ENCODE data around the gene DNAH2. TPM values are rescaled to one million over a fixed set of nuclear protein-coding genes. Genes with fewer than 3 reads are reported as not detected.

The DNAH2 gene
- total RNA-seq, 1 experiment from 2014 or later = 0.17 TPM

DNA sequence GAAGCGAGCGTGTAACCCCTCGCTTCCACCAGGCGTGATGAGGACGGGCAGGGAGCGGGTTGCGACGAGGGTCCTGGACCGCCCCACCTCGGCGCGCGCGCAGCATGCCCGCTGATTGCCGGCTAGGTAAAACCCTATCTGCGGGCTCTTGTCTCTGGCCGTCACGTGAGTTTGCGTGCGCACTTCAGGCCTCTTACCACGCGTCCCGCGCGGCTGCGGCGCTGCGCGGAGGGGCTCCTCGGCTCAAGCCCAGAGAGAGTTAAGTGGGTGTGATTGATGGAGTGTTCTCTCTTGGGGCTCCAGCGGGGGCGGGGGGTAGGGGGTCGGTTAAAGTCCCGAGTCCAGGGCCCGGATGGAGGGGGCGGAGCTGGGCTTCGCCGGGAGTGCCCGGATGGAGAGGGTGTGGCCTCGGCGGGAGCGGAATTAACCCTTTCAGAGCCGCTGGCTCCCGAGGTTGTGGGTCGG lies 124.4 kb downstream of the DNAH2 start (continued):
- TF ChIP-seq, protein P1, sequence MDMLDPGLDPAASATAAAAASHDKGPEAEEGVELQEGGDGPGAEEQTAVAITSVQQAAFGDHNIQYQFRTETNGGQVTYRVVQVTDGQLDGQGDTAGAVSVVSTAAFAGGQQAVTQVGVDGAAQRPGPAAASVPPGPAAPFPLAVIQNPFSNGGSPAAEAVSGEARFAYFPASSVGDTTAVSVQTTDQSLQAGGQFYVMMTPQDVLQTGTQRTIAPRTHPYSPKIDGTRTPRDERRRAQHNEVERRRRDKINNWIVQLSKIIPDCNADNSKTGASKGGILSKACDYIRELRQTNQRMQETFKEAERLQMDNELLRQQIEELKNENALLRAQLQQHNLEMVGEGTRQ (CRISPR knock-in tag; IDR thresholded peaks at IDR 0.05) = peak; percentile 61
- TF ChIP-seq, protein P2, sequence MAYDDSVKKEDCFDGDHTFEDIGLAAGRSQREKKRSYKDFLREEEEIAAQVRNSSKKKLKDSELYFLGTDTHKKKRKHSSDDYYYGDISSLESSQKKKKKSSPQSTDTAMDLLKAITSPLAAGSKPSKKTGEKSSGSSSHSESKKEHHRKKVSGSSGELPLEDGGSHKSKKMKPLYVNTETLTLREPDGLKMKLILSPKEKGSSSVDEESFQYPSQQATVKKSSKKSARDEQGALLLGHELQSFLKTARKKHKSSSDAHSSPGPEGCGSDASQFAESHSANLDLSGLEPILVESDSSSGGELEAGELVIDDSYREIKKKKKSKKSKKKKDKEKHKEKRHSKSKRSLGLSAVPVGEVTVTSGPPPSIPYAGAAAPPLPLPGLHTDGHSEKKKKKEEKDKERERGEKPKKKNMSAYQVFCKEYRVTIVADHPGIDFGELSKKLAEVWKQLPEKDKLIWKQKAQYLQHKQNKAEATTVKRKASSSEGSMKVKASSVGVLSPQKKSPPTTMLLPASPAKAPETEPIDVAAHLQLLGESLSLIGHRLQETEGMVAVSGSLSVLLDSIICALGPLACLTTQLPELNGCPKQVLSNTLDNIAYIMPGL (CRISPR knock-in tag; IDR thresholded peaks at IDR 0.05) = no peak
- TF ChIP-seq PRRX2 (CRISPR knock-in tag; IDR thresholded peaks at IDR 0.05) (no peak), SP1 (CRISPR knock-in tag; conservative IDR thresholded peaks at IDR 0.05) (peak; percentile 68; the same call in 1 of the 2 replicates)

DNA sequence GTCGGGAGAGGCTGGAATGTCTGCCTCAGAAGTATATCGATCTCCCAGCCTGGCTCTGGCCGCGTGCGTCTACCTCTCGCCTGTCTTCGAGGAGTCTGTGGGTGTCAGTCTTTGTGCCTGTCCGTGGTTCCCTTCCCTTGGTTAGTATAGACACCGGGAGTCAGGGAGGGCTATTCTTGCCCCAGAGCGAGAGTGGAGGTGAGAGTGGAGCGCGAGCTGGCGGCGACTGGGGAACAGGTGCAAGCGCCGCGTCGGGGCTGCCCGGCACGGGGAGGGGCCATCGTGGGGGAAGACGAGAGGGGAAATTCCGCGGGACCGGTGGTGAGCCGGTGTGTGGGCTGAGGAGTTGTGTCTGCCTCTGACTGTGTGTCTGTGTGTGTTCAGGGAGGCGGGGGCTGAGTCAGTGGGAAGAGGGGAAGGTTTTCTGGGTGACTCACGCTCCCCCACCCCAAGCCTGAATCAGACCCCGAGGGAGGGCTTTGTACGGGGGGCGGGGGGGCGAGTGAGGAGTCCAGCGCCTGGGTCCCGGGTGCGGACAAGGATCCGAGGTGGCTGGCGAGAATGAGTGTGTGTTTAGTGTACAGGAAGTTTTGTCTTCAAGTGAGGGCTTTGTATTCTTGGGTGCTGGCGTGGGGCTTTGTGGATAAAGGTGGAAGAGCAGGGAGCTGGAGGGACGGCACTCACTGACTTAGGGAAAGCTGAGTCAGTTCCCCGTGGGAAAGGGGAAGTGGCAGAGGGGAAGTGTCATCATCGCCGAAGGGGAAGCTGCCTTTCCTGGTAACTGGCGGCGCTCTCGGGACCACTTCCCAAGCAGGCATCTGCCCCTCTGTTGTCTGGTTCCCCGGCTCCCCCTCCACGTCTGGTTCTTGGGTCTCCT lies 125.1 kb downstream of the DNAH2 start:
- ChIA-PET CTCF (interaction anchor here (0.6 to 7.0 kb wide), 10 partner anchors 8 to 237 kb away, joined by 3 to 66 read pairs (median 6); partner anchors contain the start of gene KDM6B), POLR2A (interaction anchor here (0.5 to 0.8 kb wide), 4 partner anchors 9 to 186 kb away, joined by 3 to 4 read pairs (median 4); no protein-coding TSS in a partner anchor)
- ATAC-seq = no peak; the same call in 1 of the 2 replicates
- Mint-ChIP-seq H3K27me3 (ENCODE audit: low read depth) (peaks cover 51% of the 10 kb centered on the region), H3K27ac (peak overlapping the region; percentile 51), H3K4me1 (peaks cover 35% of the 10 kb centered on the region), H3K4me3 (peak overlapping the region; percentile 81), H3K36me3 (no peaks in the 10 kb centered on the region), H3K9me3 (no peaks in the 10 kb centered on the region)
- DNase-seq (ENCODE audit: low spot score) = peak; percentile 58
- no peak for TF ChIP-seq ZNF263 (CRISPR knock-in tag; IDR thresholded peaks at IDR 0.05; ENCODE audit: low read depth)
- TF ChIP-seq KAT7 (CRISPR knock-in tag; IDR thresholded peaks at IDR 0.05; ENCODE audit: borderline replicate concordance) = 0 out of 2 replicates have a peak, but pooled peaks have one; percentile 60
- no peak for TF ChIP-seq CBFB (CRISPR knock-in tag; IDR thresholded peaks at IDR 0.05; ENCODE audit: low read depth)
- TF ChIP-seq NFATC4 (CRISPR knock-in tag; IDR thresholded peaks at IDR 0.05) = no peak
- TF ChIP-seq TEAD4 (CRISPR knock-in tag; IDR thresholded peaks at IDR 0.05) = 0 out of 2 replicates have a peak, but pooled peaks have one; percentile 22
- TF ChIP-seq, protein P3, sequence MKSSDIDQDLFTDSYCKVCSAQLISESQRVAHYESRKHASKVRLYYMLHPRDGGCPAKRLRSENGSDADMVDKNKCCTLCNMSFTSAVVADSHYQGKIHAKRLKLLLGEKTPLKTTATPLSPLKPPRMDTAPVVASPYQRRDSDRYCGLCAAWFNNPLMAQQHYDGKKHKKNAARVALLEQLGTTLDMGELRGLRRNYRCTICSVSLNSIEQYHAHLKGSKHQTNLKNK (CRISPR knock-in tag; IDR thresholded peaks at IDR 0.05) = no peak

DNA sequence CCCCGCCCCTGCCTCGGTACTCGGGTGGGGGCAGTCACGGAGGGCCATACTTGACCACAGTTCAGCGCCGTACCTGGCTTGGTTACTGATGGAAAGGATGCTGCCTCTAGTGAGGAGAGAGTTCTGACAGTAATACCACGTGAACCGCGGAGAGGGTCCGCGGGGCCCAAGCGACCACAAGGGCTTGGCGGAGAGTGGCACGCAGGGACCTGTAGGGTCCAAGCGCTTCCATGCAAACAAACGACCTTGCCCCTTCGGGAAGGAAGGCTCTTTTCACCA lies 125.7 kb downstream of the DNAH2 start:
- Mint-ChIP-seq H3K27ac (no peak overlapping the region), H3K4me1 (peaks cover 33% of the 10 kb centered on the region), H3K9me3 (no peaks in the 10 kb centered on the region), H3K36me3 (no peaks in the 10 kb centered on the region), H3K4me3 (peak overlapping the region; percentile 81), H3K27me3 (ENCODE audit: low read depth) (peaks cover 51% of the 10 kb centered on the region)
- TF ChIP-seq, protein P4, sequence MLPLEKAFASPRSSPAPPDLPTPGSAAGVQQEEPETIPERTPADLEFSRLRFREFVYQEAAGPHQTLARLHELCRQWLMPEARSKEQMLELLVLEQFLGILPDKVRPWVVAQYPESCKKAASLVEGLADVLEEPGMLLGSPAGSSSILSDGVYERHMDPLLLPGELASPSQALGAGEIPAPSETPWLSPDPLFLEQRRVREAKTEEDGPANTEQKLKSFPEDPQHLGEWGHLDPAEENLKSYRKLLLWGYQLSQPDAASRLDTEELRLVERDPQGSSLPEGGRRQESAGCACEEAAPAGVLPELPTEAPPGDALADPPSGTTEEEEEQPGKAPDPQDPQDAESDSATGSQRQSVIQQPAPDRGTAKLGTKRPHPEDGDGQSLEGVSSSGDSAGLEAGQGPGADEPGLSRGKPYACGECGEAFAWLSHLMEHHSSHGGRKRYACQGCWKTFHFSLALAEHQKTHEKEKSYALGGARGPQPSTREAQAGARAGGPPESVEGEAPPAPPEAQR (CRISPR knock-in tag; IDR thresholded peaks at IDR 0.05) = no peak
- TF ChIP-seq, protein P1 (CRISPR knock-in tag; IDR thresholded peaks at IDR 0.05) = 0 out of 2 replicates have a peak, but pooled peaks have one; percentile 40
- TF ChIP-seq FOXP1 (CRISPR knock-in tag; IDR thresholded peaks at IDR 0.05; ENCODE audit: borderline replicate concordance) = peak; percentile 8; the same call in 1 of the 2 replicates
- TF ChIP-seq ESRRA (CRISPR knock-in tag; IDR thresholded peaks at IDR 0.05; ENCODE audit: borderline replicate concordance) = 0 out of 2 replicates have a peak, but pooled peaks have one; percentile 12
- POLR2A ChIA-PET = interaction anchor here (0.6 to 0.8 kb wide), 2 partner anchors 10 to 31 kb away, joined by 3 to 4 read pairs; no protein-coding TSS in a partner anchor
- CTCF ChIA-PET = interaction anchor here (0.9 to 7.0 kb wide), 7 partner anchors 8 to 236 kb away, joined by 3 to 66 read pairs (median 7); partner anchors contain the start of gene KDM6B
- no peak for DNase-seq (ENCODE audit: low spot score)
- ATAC-seq = peak; percentile 1; the same call in 1 of the 2 replicates
